Measurements from ENCODE around the gene NUDT8.

DNA sequence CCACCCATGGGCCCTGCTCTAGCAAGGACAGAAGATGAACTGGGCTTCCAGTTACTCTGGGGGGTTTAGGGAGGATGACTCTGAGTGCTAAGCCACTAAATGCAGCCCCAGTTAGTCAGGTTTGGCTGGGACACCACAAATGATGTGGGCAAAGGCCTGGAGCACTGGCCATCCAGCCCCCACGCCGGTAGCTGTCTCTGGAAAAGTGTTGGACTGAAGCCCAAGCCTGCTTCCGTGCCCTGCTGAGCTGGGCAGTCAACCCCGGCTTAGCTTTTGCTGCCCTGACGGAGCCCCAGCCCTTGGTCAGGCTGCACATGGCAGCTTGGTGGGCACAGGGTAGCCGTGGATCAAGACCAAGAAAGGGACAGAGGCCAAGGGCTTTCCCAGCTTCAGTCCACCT lies 51.8 kb downstream of the NUDT8 start:
- TF ChIP-seq, protein P1, sequence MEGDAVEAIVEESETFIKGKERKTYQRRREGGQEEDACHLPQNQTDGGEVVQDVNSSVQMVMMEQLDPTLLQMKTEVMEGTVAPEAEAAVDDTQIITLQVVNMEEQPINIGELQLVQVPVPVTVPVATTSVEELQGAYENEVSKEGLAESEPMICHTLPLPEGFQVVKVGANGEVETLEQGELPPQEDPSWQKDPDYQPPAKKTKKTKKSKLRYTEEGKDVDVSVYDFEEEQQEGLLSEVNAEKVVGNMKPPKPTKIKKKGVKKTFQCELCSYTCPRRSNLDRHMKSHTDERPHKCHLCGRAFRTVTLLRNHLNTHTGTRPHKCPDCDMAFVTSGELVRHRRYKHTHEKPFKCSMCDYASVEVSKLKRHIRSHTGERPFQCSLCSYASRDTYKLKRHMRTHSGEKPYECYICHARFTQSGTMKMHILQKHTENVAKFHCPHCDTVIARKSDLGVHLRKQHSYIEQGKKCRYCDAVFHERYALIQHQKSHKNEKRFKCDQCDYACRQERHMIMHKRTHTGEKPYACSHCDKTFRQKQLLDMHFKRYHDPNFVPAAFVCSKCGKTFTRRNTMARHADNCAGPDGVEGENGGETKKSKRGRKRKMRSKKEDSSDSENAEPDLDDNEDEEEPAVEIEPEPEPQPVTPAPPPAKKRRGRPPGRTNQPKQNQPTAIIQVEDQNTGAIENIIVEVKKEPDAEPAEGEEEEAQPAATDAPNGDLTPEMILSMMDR (conservative IDR thresholded peaks at IDR 0.05; ENCODE audit: low read length), result no peak
- TF ChIP-seq EZH2phosphoT487 (IDR thresholded peaks at IDR 0.05; ENCODE audit: borderline replicate concordance), result no peak
